NCI-H2029 treated with DMSO at 0.1 percent for 48 hours (cell line): ENCODE measurements around the gene ARHGAP31.
A peak's percentile ranks its signal among the peaks of the same experiment; 100 is the strongest.

Source experiments
- DNase-seq: peaks from one replicate; lab custom pipeline; 2025; lab: John Stamatoyannopoulos, UW

ARHGAP31 gene

GRCh38 chr3:119444590-119444989 is 150.4 kb downstream of the ARHGAP31 start:
- no peak for DNase-seq

- DNase-seq, result no peak
Measured at GRCh38 chr3:119453822-119454221, 159.6 kb downstream of the ARHGAP31 start.

GRCh38 chr3:119456469-119456868 is 162.3 kb downstream of the ARHGAP31 start:
- DNase-seq, result no peak

GRCh38 chr3:119457246-119457645 is 163.1 kb downstream of the ARHGAP31 start:
- no peak for DNase-seq

GRCh38 chr3:119463171-119464169 is 169.3 kb downstream of the ARHGAP31 start, which contains the start of gene TMEM39A:
TMEM39A (minus strand) TSS chr3:119463615; CDS start chr3:119462074, 1,541 bp downstream.
- DNase-seq, result peak; percentile 92

- DNase-seq, result no peak
Measured at GRCh38 chr3:119468041-119468440, 173.9 kb downstream of the ARHGAP31 start.

GRCh38 chr3:119469418-119470189 is 175.4 kb downstream of the ARHGAP31 start:
- DNase-seq, result no peak
